IMR-90 (cell line): ENCODE measurements around the gene PAF1.

Experiments used
- POLR2A ChIP-seq: IDR thresholded peaks from 2 replicates; pipeline ENCODE4 v1.6.1; 2012; ENCODE audit warnings: mild to moderate bottlenecking, low read depth, low read length
- TF ChIP-seq, protein P1 (sequence below): conservative IDR thresholded peaks from 2 replicates; pipeline ENCODE4 v1.5.1; 2012; ENCODE audit warnings: mild to moderate bottlenecking, low read depth, low read length, improper control_type of control experiment
- TF ChIP-seq, protein P2 (sequence below): fragments of 150-350 bp; IDR thresholded peaks from 2 replicates; pipeline ENCODE4 v1.6.1; 2017; ENCODE audit warnings: mild to moderate bottlenecking, antibody characterized with exemption, low read length, low read depth
- TF ChIP-seq, protein P3 (sequence below): fragments of 150-350 bp; IDR thresholded peaks from 2 replicates; pipeline ENCODE4 v1.6.1; 2016; ENCODE audit warnings: low read depth, mild to moderate bottlenecking, low read length, moderate library complexity, borderline replicate concordance

DNA sequence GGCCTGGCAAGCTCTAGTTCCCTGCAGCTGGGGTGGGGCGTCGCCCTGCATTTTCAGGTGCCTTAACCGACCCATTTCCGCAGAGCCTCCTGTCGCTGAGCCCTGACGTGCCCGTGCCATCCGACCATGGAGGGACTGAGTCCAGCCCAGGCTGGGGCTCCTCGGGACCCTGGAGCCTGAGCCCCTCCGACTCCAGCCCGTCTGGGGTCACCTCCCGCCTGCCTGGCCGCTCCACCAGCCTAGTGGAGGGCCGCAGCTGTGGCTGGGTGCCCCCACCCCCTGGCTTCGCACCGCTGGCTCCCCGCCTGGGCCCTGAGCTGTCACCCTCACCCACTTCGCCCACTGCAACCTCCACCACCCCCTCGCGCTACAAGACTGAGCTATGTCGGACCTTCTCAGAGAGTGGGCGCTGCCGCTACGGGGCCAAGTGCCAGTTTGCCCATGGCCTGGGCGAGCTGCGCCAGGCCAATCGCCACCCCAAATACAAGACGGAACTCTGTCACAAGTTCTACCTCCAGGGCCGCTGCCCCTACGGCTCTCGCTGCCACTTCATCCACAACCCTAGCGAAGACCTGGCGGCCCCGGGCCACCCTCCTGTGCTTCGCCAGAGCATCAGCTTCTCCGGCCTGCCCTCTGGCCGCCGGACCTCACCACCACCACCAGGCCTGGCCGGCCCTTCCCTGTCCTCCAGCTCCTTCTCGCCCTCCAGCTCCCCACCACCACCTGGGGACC, 16.9 kb upstream of the PAF1 start:
- no peak; the same call in 1 of the 2 replicates for TF ChIP-seq POLR2A
- TF ChIP-seq, protein P1, sequence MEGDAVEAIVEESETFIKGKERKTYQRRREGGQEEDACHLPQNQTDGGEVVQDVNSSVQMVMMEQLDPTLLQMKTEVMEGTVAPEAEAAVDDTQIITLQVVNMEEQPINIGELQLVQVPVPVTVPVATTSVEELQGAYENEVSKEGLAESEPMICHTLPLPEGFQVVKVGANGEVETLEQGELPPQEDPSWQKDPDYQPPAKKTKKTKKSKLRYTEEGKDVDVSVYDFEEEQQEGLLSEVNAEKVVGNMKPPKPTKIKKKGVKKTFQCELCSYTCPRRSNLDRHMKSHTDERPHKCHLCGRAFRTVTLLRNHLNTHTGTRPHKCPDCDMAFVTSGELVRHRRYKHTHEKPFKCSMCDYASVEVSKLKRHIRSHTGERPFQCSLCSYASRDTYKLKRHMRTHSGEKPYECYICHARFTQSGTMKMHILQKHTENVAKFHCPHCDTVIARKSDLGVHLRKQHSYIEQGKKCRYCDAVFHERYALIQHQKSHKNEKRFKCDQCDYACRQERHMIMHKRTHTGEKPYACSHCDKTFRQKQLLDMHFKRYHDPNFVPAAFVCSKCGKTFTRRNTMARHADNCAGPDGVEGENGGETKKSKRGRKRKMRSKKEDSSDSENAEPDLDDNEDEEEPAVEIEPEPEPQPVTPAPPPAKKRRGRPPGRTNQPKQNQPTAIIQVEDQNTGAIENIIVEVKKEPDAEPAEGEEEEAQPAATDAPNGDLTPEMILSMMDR, result no peak
- TF ChIP-seq, protein P2, sequence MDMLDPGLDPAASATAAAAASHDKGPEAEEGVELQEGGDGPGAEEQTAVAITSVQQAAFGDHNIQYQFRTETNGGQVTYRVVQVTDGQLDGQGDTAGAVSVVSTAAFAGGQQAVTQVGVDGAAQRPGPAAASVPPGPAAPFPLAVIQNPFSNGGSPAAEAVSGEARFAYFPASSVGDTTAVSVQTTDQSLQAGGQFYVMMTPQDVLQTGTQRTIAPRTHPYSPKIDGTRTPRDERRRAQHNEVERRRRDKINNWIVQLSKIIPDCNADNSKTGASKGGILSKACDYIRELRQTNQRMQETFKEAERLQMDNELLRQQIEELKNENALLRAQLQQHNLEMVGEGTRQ, result no peak; the same call in 1 of the 2 replicates
- TF ChIP-seq, protein P3, sequence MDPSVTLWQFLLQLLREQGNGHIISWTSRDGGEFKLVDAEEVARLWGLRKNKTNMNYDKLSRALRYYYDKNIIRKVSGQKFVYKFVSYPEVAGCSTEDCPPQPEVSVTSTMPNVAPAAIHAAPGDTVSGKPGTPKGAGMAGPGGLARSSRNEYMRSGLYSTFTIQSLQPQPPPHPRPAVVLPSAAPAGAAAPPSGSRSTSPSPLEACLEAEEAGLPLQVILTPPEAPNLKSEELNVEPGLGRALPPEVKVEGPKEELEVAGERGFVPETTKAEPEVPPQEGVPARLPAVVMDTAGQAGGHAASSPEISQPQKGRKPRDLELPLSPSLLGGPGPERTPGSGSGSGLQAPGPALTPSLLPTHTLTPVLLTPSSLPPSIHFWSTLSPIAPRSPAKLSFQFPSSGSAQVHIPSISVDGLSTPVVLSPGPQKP, result no peak
